ENCODE results near the gene TPP2.

DNA sequence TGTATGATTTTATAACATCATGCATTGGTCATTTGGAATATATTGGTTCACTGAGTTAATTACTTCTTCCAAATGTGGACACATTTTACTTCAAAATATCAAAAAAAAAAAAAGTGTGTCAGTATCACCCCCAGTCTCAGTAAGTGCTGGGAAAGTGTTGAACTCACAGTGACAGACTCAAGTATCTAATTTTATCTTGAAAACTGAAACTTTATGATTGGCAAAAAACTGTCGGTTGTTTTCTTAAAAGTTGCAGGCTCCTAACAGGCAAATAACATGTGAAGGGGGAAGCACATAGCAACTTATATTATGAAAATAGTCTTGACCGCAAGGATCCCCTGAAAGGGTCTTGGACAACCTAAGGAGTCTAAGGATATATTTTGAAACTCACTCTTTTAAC is 33.5 kb upstream of the TPP2 start:
- TF ChIP-seq, protein P1, sequence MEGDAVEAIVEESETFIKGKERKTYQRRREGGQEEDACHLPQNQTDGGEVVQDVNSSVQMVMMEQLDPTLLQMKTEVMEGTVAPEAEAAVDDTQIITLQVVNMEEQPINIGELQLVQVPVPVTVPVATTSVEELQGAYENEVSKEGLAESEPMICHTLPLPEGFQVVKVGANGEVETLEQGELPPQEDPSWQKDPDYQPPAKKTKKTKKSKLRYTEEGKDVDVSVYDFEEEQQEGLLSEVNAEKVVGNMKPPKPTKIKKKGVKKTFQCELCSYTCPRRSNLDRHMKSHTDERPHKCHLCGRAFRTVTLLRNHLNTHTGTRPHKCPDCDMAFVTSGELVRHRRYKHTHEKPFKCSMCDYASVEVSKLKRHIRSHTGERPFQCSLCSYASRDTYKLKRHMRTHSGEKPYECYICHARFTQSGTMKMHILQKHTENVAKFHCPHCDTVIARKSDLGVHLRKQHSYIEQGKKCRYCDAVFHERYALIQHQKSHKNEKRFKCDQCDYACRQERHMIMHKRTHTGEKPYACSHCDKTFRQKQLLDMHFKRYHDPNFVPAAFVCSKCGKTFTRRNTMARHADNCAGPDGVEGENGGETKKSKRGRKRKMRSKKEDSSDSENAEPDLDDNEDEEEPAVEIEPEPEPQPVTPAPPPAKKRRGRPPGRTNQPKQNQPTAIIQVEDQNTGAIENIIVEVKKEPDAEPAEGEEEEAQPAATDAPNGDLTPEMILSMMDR (IDR thresholded peaks at IDR 0.05 in 4 of 5, conservative IDR thresholded peaks at IDR 0.05 in 1 of 5) = no peak
- TF ChIP-seq POLR2A (IDR thresholded peaks at IDR 0.05) = no peak
